HepG2 (cell line): ENCODE results near the gene SMARCA4. TPM values are rescaled to one million over a fixed set of nuclear protein-coding genes. Genes with fewer than 3 reads are reported as not detected.

Experiments used
- ATAC-seq: fragments of 200-7000 bp; cut with Tn5 transposase; 3 replicates; pipeline ENCODE4 v1.9.1; 2020; ENCODE audit warnings: mild to moderate bottlenecking, moderate library complexity
- BruUV-seq: library from RNA; stranded (reverse); fragments of 400-500 nt; replicated peaks from 2 replicates; lab custom pipeline; 2021; lab: Mats Ljungman, UMichigan
- CTCF ChIA-PET: fragments of 300-600 bp; formaldehyde crosslinking; extraction: SDS; loops from one replicate; lab custom pipeline; 2021; ENCODE audit warnings: low total read pairs, inconsistent platforms, low intra/inter-chr PET ratio; lab: Yijun Ruan, JAX
- POLR2A ChIA-PET: fragments of 350-600 bp; sonication (Branson Sonifier 250); formaldehyde crosslinking; loops from one replicate; lab custom pipeline; 2020; ENCODE audit warnings: antibody characterized with exemption, inconsistent platforms; lab: Yijun Ruan, JAX
- DNase-seq: peaks from one replicate; pipeline ENCODE4 v3.0.0-alpha.2; 2015; ENCODE audit warnings: low spot score
- FAIRE-seq: peaks from 3 replicates; lab custom pipeline; 2011; peaks lifted over from hg19 to GRCh38; lab: Jason Lieb, UNC
- H2AFZ ChIP-seq: one replicate; pipeline ENCODE4 v1.6.1; 2011; ENCODE audit warnings: low read length, inconsistent platforms
- H3K27ac ChIP-seq: fragments of 300-600 bp; 3 replicates; pipeline ENCODE4 v1.8.0; 2011; ENCODE audit warnings: mixed run types, mild to moderate bottlenecking, mixed read lengths, low read length, inconsistent platforms; ENCODE audit not compliant: insufficient read depth; ENCODE audit errors: extremely low read length
- H3K27me3 ChIP-seq, 2 experiments: fragments of 200-600 bp in 1 of 2; 2 replicates in 1 of 2; 3 replicates in 1 of 2; pipeline versions ENCODE4 v1.6.0 to v1.8.0; 2011; ENCODE audit warnings: low read length in 2 of 2, mild to moderate bottlenecking in 2 of 2, moderate library complexity in 2 of 2, inconsistent platforms in 1 of 2; ENCODE audit not compliant: insufficient read depth in 2 of 2, control insufficient read depth in 1 of 2
- H3K36me3 ChIP-seq, 2 experiments: fragments of 200-600 bp in 1 of 2; replicated peaks in 1 of 2; 2 replicates in 1 of 2; 3 replicates in 1 of 2; pipeline versions ENCODE4 v1.5.1 to v1.8.0; 2011; ENCODE audit warnings: low read length in 2 of 2, inconsistent platforms in 1 of 2; ENCODE audit not compliant: insufficient read depth in 2 of 2, control insufficient read depth in 1 of 2
- H3K4me1 ChIP-seq: 2 replicates; pipeline ENCODE4 v1.5.1; 2012; ENCODE audit warnings: low read length, inconsistent platforms; ENCODE audit not compliant: insufficient read depth
- H3K4me2 ChIP-seq: 2 replicates; pipeline ENCODE4 v1.6.0; 2011; ENCODE audit warnings: low read depth, low read length, inconsistent platforms
- H3K4me3 ChIP-seq, 3 experiments: fragments of 200-600 bp in 1 of 3; sonication (generic), shearing (Covaris generic) in 1 of 3; replicated peaks in 1 of 3; 2 replicates each; pipeline ENCODE4 v1.5.1; 2011 to 2016; ENCODE audit warnings: low read length in 3 of 3, inconsistent platforms in 2 of 3, low read depth in 2 of 3, mild to moderate bottlenecking in 2 of 3, control low read depth in 1 of 3, mixed read lengths in 1 of 3; ENCODE audit not compliant: insufficient read depth in 1 of 3
- H3K79me2 ChIP-seq: one replicate; pipeline ENCODE4 v1.6.1; 2011; ENCODE audit warnings: low read length, inconsistent platforms; ENCODE audit not compliant: insufficient read depth
- H3K9ac ChIP-seq: 2 replicates; pipeline ENCODE4 v1.6.0; 2011; ENCODE audit warnings: mild to moderate bottlenecking, low read depth, low read length, inconsistent platforms; ENCODE audit not compliant: insufficient read depth
- H3K9me3 ChIP-seq: 2 replicates; pipeline ENCODE4 v1.5.1; 2012; ENCODE audit warnings: mild to moderate bottlenecking, low read length
- H4K20me1 ChIP-seq: 2 replicates; pipeline ENCODE4 v1.6.0; 2011; ENCODE audit warnings: inconsistent platforms, mild to moderate bottlenecking, low read length, moderate library complexity; ENCODE audit not compliant: insufficient read depth
- AGO2 ChIP-seq: fragments of 200-400 bp; formaldehyde crosslinking; optimal IDR thresholded peaks from 2 replicates; pipeline ENCODE3; 2017; ENCODE audit warnings: mild to moderate bottlenecking, low read depth, low read length, moderate library complexity
- HDAC6 ChIP-seq: fragments of 200-600 bp; sonication (generic); IDR thresholded peaks from 2 replicates; pipeline ENCODE4 v1.7.0; 2017; ENCODE audit warnings: mild to moderate bottlenecking, antibody characterized with exemption, low read length, low read depth
- ISL2 ChIP-seq: sonication (generic); formaldehyde crosslinking; IDR thresholded peaks from 2 replicates; pipeline ENCODE4 v1.5.0; 2020; ENCODE audit warnings: missing genetic modification reagents
- MTF1 ChIP-seq: sonication (generic); formaldehyde crosslinking; IDR thresholded peaks from 2 replicates; pipeline ENCODE4 v1.5.0; 2020; ENCODE audit warnings: missing genetic modification reagents
- PRMT3 ChIP-seq: sonication (generic); formaldehyde crosslinking; IDR thresholded peaks from 2 replicates; pipeline ENCODE4 v1.8.1; 2022; ENCODE audit warnings: low read depth, mild to moderate bottlenecking, moderate library complexity, missing genetic modification reagents, borderline replicate concordance
- WGBS: methylation state at CpG from one replicate; pipeline ENCODE4 v1.1.6; 2017; ENCODE audit warnings: low lambda C conversion rate; 5-methylcytosine and 5-hydroxymethylcytosine counted together
- in situ Hi-C: cut with HindIII; loops from 2 replicates; pipeline ENCODE4 v1.10.0; 2017; ENCODE audit warnings: low pct_unique_long_range_greater_than_20kb; ENCODE audit not compliant: extremely low pct_ligation_motif_present
- intact Hi-C: fragments of 100-400 bp; cut with micrococcal nuclease; formaldehyde crosslinking; loops from one replicate; pipeline ENCODE4 v1.10.0; 2022; ENCODE audit not compliant: unreplicated experiment
- polyA plus RNA-seq, 8 experiments: library from polyadenylated mRNA; depleted of rRNA in 3 of 8; stranded (reverse) in 7 of 8; unstranded in 1 of 8; fragments of >200 nt; fragmentation: Illumina TruSeq in 4 of 8; extraction: Trizol in 4 of 8; gene quantifications; 2 replicates each; pipeline versions ENCODE4 v1.2.1 to v1.2.3, GENCODE V29; 2011 to 2016; ENCODE audit warnings: low read depth in 4 of 8, missing spikeins in 1 of 8, mixed read lengths in 1 of 8; ENCODE audit not compliant: insufficient read depth in 1 of 8
- total RNA-seq, 5 experiments: library from RNA; depleted of rRNA; stranded (reverse); fragments of >200 nt; fragmentation: Illumina TruSeq; extraction: Trizol; gene quantifications; 2 replicates each; pipeline ENCODE4 v1.2.3, GENCODE V29; 2016; ENCODE audit warnings: low read depth in 1 of 5
- TF ChIP-seq, protein P1 (sequence below): sonication (generic); formaldehyde crosslinking; IDR thresholded peaks from 2 replicates; pipeline ENCODE4 v1.5.0; 2020; ENCODE audit warnings: mild to moderate bottlenecking, missing genetic modification reagents

The SMARCA4 gene
- total and polyA plus RNA-seq, 2 of the 13 experiments (the other 11 are each of a cell fraction or from before 2014, with no cell fraction given) = 25.4 to 45.9 TPM

DNA sequence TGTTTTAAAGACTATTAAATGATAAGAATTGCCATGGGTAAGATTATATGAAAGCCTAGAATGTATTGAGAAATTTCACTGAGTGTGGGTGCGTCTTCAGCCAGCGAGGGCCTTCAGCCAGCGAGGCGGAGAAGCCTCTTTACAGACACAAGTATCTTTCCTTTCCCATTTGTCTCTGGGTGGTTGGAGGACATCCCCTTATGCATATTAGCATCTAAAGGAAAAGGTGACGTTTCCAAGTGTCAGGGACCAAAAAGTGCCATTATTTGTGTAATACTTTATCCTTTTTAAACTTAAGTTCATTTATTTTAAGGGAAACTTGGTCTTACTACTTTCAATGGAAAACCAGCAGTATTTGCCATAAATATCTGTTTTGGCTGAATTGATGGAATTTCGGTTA is 22.2 kb downstream of the SMARCA4 start:
- no peak for TF ChIP-seq PRMT3 (CRISPR knock-in tag)
- no peak for TF ChIP-seq ISL2 (CRISPR knock-in tag)
- intact Hi-C loops = no loop called here
- CTCF ChIA-PET = no interaction called here

DNA sequence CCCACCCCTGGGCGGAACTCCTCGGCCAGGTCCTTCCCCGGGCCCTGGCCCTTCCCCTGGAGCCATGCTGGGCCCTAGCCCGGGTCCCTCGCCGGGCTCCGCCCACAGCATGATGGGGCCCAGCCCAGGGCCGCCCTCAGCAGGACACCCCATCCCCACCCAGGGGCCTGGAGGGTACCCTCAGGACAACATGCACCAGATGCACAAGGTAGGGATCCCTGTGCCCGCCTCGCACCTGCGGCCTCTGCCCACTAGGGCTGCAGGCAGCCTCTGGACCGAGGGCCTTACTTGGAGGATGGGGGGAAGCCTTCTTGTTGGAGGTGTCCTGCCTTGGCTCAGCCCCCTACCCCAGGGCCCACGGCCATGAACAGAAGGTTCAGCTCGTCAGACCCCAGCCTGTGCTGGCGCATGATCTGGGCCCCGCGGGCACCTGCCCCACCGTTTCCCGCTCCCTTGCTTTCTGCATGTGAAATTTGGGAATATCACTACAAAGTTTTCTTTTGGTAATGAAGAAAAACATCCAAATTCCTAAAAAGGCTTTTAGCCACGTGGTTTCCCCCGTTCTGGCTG is 23.4 kb downstream of the SMARCA4 start:
- Histone ChIP-seq H3K4me2 (no peak overlapping the region), H3K36me3 (peaks cover 31 to 64% of the 10 kb centered on the region in 2 experiments), H3K27me3 (no peaks in the 10 kb centered on the region), H3K79me2 (peaks cover 28% of the 10 kb centered on the region), H4K20me1 (peaks cover 10% of the 10 kb centered on the region; the same call in 1 of the 2 replicates), H3K9ac (no peak overlapping the region), H3K27ac (no peak overlapping the region), H3K4me1 (no peaks in the 10 kb centered on the region), H3K4me3 (no peak overlapping the region), H3K9me3 (no peaks in the 10 kb centered on the region), H2AFZ (no peak overlapping the region)
- FAIRE-seq = no peak
- no peak for DNase-seq
- no TSS peak for BruUV-seq
- POLR2A ChIA-PET = no interaction called here
- 94% methylated on average over 13 of the region's 21 CpGs for WGBS
- CTCF ChIA-PET = no interaction called here
- ATAC-seq = peak; percentile 37
- intact Hi-C loops = no loop called here
- TF ChIP-seq, protein P1, sequence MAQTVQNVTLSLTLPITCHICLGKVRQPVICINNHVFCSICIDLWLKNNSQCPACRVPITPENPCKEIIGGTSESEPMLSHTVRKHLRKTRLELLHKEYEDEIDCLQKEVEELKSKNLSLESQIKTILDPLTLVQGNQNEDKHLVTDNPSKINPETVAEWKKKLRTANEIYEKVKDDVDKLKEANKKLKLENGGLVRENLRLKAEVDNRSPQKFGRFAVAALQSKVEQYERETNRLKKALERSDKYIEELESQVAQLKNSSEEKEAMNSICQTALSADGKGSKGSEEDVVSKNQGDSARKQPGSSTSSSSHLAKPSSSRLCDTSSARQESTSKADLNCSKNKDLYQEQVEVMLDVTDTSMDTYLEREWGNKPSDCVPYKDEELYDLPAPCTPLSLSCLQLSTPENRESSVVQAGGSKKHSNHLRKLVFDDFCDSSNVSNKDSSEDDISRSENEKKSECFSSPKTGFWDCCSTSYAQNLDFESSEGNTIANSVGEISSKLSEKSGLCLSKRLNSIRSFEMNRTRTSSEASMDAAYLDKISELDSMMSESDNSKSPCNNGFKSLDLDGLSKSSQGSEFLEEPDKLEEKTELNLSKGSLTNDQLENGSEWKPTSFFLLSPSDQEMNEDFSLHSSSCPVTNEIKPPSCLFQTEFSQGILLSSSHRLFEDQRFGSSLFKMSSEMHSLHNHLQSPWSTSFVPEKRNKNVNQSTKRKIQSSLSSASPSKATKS (CRISPR knock-in tag) = no peak
- TF ChIP-seq AGO2 (peak; percentile 21), MTF1 (CRISPR knock-in tag) (no peak), HDAC6 (no peak)
- in situ Hi-C loops = no loop called here

More for the DNA sequence above, 22.2 kb downstream of the SMARCA4 start:
- Histone ChIP-seq H2AFZ (no peak overlapping the region), H3K79me2 (peaks cover 37% of the 10 kb centered on the region), H3K27me3 (no peaks in the 10 kb centered on the region), H3K27ac (no peak overlapping the region), H3K4me3 (no peak overlapping the region), H3K4me1 (peaks cover 2% of the 10 kb centered on the region), H3K4me2 (no peak overlapping the region), H4K20me1 (peaks cover 11% of the 10 kb centered on the region), H3K9me3 (no peaks in the 10 kb centered on the region), H3K36me3 (peaks cover 23 to 52% of the 10 kb centered on the region in 2 experiments), H3K9ac (no peak overlapping the region)
- in situ Hi-C loops = no loop called here
- DNase-seq (no peak), FAIRE-seq (no peak), ATAC-seq (no peak)
- BruUV-seq = no TSS peak
- POLR2A ChIA-PET = no interaction called here
- WGBS = 93% methylated on average over 6 of the region's 6 CpGs
